Pancreas (tissue), 10 donors: Measurements from ENCODE around the gene VPS26A. TPM values are rescaled to one million over a fixed set of nuclear protein-coding genes. Genes with fewer than 3 reads are reported as not detected.

Experiments used
- ATAC-seq, 4 donors: fragments of 200-7000 bp; cut with Tn5 transposase; one replicate each; pipeline versions ENCODE4 v1.8.0 to v1.9.1; 2020; ENCODE audit warnings: mild to moderate bottlenecking in 4 of 4, moderate library complexity in 4 of 4
- DNase-seq, 6 donors: peaks; one replicate each; pipeline ENCODE4 v3.0.0-alpha.2; 2020
- FAIRE-seq: peaks from 2 replicates; lab custom pipeline; 2012; peaks lifted over from hg19 to GRCh38; lab: Jason Lieb, UNC
- H3K27ac ChIP-seq, 4 donors: fragments of 200-600 bp; sonication (generic); 1 replicate in 3 of 4; 2 replicates in 1 of 4; pipeline versions ENCODE4 v1.5.0 to v1.8.0; 2020
- H3K27me3 ChIP-seq, 4 donors: fragments of 200-600 bp; one replicate each; pipeline ENCODE4 v1.8.0; 2021
- H3K36me3 ChIP-seq, 3 donors: fragments of 200-600 bp; sonication (generic) in 1 of 3; one replicate each; pipeline versions ENCODE4 v1.5.0 to v1.8.0; 2020 to 2021
- H3K4me1 ChIP-seq, 3 donors: fragments of 200-600 bp; one replicate each; pipeline ENCODE4 v1.8.0; 2021
- H3K4me3 ChIP-seq, 4 donors: fragments of 200-600 bp; sonication (generic) in 2 of 4; one replicate each; pipeline versions ENCODE4 v1.5.0 to v1.8.0; 2020 to 2021
- H3K9me3 ChIP-seq, 4 donors: fragments of 200-600 bp; one replicate each; pipeline ENCODE4 v1.8.0; 2021
- CTCF ChIP-seq, 4 donors: fragments of 200-600 bp; sonication (generic) in 3 of 4; IDR thresholded peaks; one replicate each; pipeline versions ENCODE4 v1.5.0 to v1.8.0; 2021; ENCODE audit warnings: antibody characterized with exemption in 4 of 4
- WGBS, 2 donors: extraction: QIAGEN DNeasy Blood & Tissue Kit; methylation state at CpG; one replicate each; pipeline ENCODE4 v1.1.7; 2013; 5-methylcytosine and 5-hydroxymethylcytosine counted together
- intact Hi-C, 3 donors: fragments of 100-400 bp; cut with DNase I; formaldehyde crosslinking; loops; one replicate each; pipeline versions ENCODE4 v1.11.1 to v1.14.2; 2022
- polyA plus RNA-seq, 2 donors: library from polyadenylated mRNA; stranded (reverse); fragments of 200-250 nt; gene quantifications; one replicate each; pipeline ENCODE4 v1.2.3, GENCODE V29; 2013
- total RNA-seq, 6 donors: library from RNA; stranded (reverse); fragmentation: NEBNext Ultra II Directional in 4 of 6; extraction: Animal tissue kit (Norgen Biotek cat#: 25700) in 4 of 6; gene quantifications; one replicate each; pipeline versions ENCODE4 v1.2.1 to v1.2.4, GENCODE V29; 2021 to 2023
- donor health status: healthy with polysubstance abuse.
- donor health status: DM: no; HTN: no; CAD: no; lungs with moderate emphysema.
- donor health status: DM: no; HTN: no; CAD: no.
- donor health status: control.
- donor health status: control.
- donor health status: Bipolar disorder and iron deficiency.
- donor health status: DM: yes; HTN: yes; CAD: no.
- donor health status: DM: no; HTN: no; CAD: no.
- donor health status: DM: no; HTN: no; CAD: no.
- donor health status: DM: yes; HTN: yes; CAD: no.

The VPS26A gene
- 10 to 100 TPM; 14.5 to 26.1 (median 18.8) TPM for total RNA-seq
- polyA plus RNA-seq = 10 to 100 TPM in 1 of 2 donors, 1 to 10 TPM in 1; 7.0 to 14.0 TPM

DNA sequence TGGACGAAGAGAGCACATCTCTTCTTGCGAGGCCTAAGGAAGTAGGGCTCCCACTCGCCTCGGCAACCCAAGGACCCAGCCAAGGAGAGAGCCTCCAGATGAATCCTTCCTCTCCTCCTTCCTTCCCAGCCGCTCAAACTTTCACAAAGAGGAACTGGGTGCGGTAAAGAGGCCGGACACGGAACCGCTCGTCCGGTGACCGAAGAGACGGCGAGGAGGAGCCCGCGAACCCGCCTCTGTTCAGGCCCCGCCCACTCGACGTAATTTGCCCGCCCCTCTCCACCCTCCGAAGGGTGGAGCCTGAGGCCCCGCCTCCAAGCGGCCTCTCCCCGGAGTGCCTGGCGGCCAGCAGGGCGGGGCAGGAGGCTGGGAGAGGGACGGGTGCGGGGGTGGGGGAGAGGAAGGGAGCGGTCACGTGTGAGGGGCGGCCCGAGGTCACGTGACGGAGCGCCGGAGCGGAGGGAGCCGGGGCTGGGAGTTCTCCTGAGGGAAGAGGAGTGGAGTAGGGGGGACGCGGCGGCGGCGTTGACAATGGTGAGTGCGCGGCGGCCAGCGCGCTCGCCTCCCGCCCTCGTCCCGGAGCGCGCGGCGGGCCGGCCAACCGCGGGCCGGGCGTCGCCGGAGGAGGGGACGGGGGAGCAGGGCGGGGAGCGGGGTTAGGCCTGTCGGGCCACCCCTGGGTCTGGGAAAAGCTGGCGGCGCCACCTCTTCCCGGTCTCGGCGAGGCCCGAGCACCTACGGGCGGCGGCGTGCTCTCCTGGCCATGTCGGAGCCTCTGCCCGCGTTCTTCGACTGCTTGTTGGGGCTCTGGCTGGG lies at the start of gene VPS26A:
TSS of gene VPS26A (plus strand) at position 432 of the 816 bp plus-strand sequence. CDS start at position 532, 100 bp downstream.
- intact Hi-C loops = no loop called here
- no peaks in the 10 kb centered on the region for H3K9me3 ChIP-seq
- no peaks in the 10 kb centered on the region for H3K27me3 ChIP-seq
- ATAC-seq (peak; percentile 94 to 99 (median 96)), FAIRE-seq (peak; percentile 92), DNase-seq (peak; percentile 99 to 100 (median 100))
- no peak for TF ChIP-seq CTCF (IDR thresholded peaks at IDR 0.05)
- H3K36me3 ChIP-seq = no peaks in the 10 kb centered on the region
- WGBS, 2 donors = 0% methylated on average over 39 to 82 of the region's 82 CpGs
- peak within 1 kb of the TSS; percentile 60 to 95 (median 88) for H3K4me3 ChIP-seq
- H3K4me1 ChIP-seq = peaks cover 0 to 16% (median 9%) of the 10 kb centered on the region in 3 donors
- peak within 1 kb of the TSS; percentile 93 to 99 (median 96) for H3K27ac ChIP-seq

GRCh38 chr10:69074532-69074931 lies 49.4 kb upstream of the VPS26A start:
- Histone ChIP-seq H3K27ac (no peak overlapping the region), H3K36me3 (no peaks in the 10 kb centered on the region), H3K27me3 (no peaks in the 10 kb centered on the region), H3K9me3 (no peaks in the 10 kb centered on the region), H3K4me1 (no peaks in the 10 kb centered on the region), H3K4me3 (no peak overlapping the region)
- ATAC-seq (no peak), DNase-seq (no peak), FAIRE-seq (no peak)
- WGBS, 2 donors = 72 to 85% methylated on average over 4 of the region's 4 CpGs
- no peak for TF ChIP-seq CTCF (IDR thresholded peaks at IDR 0.05)
- intact Hi-C loops = no loop called here

DNA sequence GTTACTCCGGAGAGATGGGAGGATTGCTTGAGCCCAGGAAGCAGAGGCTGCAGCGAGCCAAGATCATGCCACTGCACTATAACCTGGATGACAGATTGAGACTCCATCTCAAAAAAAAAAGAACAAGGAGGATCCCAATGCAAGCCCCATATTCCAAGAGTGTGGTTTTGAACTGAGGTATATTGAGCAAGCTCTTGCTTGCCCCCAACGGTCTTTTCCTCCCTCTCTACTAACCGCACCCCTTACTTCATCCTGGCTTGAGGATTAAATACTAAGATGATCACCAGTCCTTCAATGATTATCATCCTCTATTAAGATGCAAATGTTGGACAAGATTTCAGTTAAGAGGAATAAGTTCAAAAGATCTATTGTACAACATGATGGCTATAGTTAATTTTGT lies 48.5 kb upstream of the VPS26A start:
- TF ChIP-seq CTCF (IDR thresholded peaks at IDR 0.05) = no peak

GRCh38 chr10:69078311-69078710 lies 45.7 kb upstream of the VPS26A start:
- Histone ChIP-seq H3K9me3 (no peaks in the 10 kb centered on the region), H3K4me3 (no peak overlapping the region), H3K27me3 (no peaks in the 10 kb centered on the region), H3K4me1 (no peaks in the 10 kb centered on the region), H3K36me3 (no peaks in the 10 kb centered on the region), H3K27ac (no peak overlapping the region)
- 41 to 57% methylated on average over 2 of the region's 2 CpGs for WGBS, 2 donors
- ATAC-seq = no peak
- no peak for FAIRE-seq
- DNase-seq = no peak
- intact Hi-C loops = no loop called here
- no peak for TF ChIP-seq CTCF (IDR thresholded peaks at IDR 0.05)

More for the DNA sequence above, 48.5 kb upstream of the VPS26A start:
- WGBS, 2 donors = 73 to 89% methylated on average over 4 of the region's 4 CpGs
- H3K9me3 ChIP-seq = no peaks in the 10 kb centered on the region
- intact Hi-C loops = no loop called here
- H3K4me3 ChIP-seq = no peak overlapping the region
- ATAC-seq (no peak), FAIRE-seq (no peak), DNase-seq (no peak)
- no peaks in the 10 kb centered on the region for H3K27me3 ChIP-seq
- H3K27ac ChIP-seq = no peak overlapping the region
- no peaks in the 10 kb centered on the region for H3K4me1 ChIP-seq
- no peaks in the 10 kb centered on the region for H3K36me3 ChIP-seq

DNA sequence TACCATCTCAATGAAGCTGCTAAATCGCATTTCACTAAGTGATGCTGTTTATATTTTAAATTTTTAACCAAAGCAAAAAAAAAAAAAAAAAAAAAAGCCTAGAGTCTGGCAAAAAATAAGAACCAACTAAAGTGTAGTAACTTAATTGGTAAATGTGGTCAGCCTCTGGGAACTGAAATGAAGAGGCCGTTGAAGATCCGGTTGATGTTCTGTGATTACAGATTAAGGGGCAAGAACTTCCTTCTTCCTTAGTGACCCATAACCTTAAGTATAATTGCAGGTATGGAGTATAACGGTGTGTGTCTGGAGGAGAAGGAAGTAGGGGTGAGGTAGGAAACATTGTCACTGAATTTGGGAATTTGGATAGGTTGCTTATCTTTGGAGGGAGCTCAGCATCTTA lies 43.8 kb upstream of the VPS26A start:
- H3K36me3 ChIP-seq = no peaks in the 10 kb centered on the region
- no peaks in the 10 kb centered on the region for H3K4me1 ChIP-seq
- TF ChIP-seq CTCF (IDR thresholded peaks at IDR 0.05) = no peak
- 69 to 77% methylated on average over 4 of the region's 4 CpGs for WGBS, 2 donors
- no peak overlapping the region for H3K27ac ChIP-seq
- no peaks in the 10 kb centered on the region for H3K27me3 ChIP-seq
- H3K9me3 ChIP-seq = no peaks in the 10 kb centered on the region
- DNase-seq = no peak
- intact Hi-C loops = no loop called here
- no peak overlapping the region for H3K4me3 ChIP-seq
- no peak for ATAC-seq
- no peak for FAIRE-seq
